ENCODE measurements around the gene CLHC1.
A peak's percentile ranks its signal among the peaks of the same experiment; 100 is the strongest.
"Not testable (repeated sequence)": the region's sequence is repeated elsewhere in the genome, so short reads cannot be mapped to it uniquely, and the experiment has no call there.

Gene CLHC1

DNA sequence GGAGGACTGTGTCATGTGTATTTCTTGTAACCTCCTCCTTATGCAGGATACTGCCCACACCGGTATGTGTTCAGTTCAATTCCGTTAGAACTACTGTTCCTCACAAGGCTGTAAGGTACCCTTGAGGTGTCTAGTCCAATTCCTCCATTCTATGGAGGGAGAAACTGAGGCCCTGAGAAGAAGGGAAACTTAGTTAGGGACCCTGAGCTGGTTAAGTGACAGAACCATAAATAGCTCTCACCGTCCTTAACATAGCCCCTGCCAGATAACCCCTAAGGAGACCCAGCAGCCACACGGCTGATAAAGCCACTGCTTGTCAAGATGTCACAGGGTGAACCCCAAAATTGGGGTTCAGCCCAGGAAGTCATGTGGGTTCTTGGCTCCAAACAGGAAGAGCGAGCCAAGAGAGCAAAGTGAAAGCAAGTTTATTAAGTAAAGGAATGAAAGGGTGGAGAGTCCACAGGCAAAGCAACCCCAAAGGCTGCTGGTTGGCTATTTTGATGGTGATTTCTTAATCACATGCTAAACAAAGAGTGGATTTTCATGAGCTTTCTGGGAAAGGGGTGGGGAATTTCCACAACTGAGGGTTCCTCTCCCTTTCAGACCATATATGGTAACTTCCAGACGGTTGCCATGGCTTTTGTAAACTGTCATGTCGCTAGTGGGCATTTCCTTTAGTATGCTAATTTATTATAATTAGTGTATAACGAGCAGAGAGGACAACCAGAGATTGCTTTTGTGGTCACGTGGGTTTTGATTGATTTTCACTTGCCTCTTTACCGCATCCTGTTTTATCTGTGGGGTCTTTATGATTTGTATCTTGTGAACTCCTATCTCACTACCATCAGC, 98.4 kb downstream of the CLHC1 start:
- DNase-seq: peak; percentile 20

DNA sequence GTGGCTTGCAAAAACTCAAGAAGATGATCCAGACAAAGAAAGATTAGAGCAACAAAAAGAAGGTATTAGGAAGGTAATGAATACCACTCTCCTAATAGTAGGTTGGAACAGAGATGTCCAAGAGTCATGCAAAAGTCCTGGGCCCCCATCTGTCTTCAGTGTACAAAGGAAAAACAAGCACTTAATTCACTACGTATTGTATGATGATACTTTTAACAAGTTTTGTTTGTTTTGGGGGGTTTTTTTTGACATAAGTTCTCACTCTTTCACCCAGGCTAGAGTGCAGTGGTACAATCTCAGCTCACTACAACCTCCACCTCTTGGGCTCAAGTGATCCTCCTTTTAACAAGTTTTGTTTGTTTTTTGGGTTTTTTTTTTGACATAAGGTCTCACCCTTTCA, 101.2 kb downstream of the CLHC1 start:
- DNase-seq: no peak

DNA sequence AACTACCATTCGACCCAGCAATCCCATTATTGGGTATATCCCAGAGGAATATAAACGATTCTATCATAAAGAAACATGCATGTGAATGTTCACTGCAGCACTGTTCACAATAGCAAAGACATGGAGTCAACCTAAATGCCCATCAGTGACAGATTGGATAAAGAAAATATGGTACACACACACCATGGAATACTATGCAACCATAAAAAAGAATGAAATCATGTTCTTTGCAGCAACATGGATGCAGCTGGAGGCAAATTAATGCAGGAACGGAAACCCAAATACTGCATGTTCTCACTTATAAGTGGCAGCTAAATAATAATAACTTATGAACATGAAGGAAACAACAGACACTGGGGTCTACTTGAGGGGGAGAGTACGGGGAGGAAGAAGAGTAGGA, 105.5 kb downstream of the CLHC1 start:
- not testable (repeated sequence) for DNase-seq

All from activated CD4-positive, alpha-beta T cell treated with anti-CD3 and anti-CD28 coated beads, Interleukin-2, amount 50 U/mL, for 1 hour (primary cell).